ENCODE data around the gene IFT80. TPM values are rescaled to one million over a fixed set of nuclear protein-coding genes. Genes with fewer than 3 reads are reported as not detected.

The IFT80 gene
- total and polyA plus RNA-seq, 10 of the 15 experiments (the other 5 are each of a cell fraction or from before 2014, with no cell fraction given), result 6.5 to 21.5 (median 14.1) TPM

GRCh38 chr3:160393346-160394008, 5.5 kb downstream of the IFT80 start:
- Histone ChIP-seq H3K36me3 (ENCODE audit: control insufficient read depth in 2 of 2, insufficient read depth in 2 of 2, low read length in 1 of 2) (no peaks in the 10 kb centered on the region), H3K4me2 (ENCODE audit: control insufficient read depth, insufficient read depth) (no peak overlapping the region), H3K9ac (ENCODE audit: control insufficient read depth, insufficient read depth, low read length) (no peak overlapping the region), H3K27ac (ENCODE audit: control insufficient read depth, insufficient read depth) (no peak overlapping the region), H3K9me3 (replicated peaks; ENCODE audit: control insufficient read depth, insufficient read depth, low read length) (no peaks in the 10 kb centered on the region), H3K4me3 (no peak overlapping the region), H3K79me2 (ENCODE audit: control insufficient read depth, insufficient read depth, low read length) (peaks cover 19% of the 10 kb centered on the region), H4K20me1 (ENCODE audit: control insufficient read depth, insufficient read depth) (no peaks in the 10 kb centered on the region), H2AFZ (ENCODE audit: control insufficient read depth, low read depth, low read length) (no peak overlapping the region), H3K4me1 (ENCODE audit: control insufficient read depth, insufficient read depth, low read length) (peaks cover 3% of the 10 kb centered on the region; the same call in 1 of the 2 replicates), H3K27me3 (replicated peaks in 1 of 2; ENCODE audit: control insufficient read depth in 2 of 2, insufficient read depth in 2 of 2, low read length in 1 of 2) (no peaks in the 10 kb centered on the region)
- WGBS (ENCODE audit: insufficient coverage, insufficient replicate concordance, low lambda C conversion rate, missing lambda C conversion rate), result 94% methylated on average over 2 of the region's 2 CpGs
- DNase-seq (ENCODE audit: low read depth, low spot score) (no peak), ATAC-seq (peak; percentile 52), FAIRE-seq (no peak)
- ChIA-PET POLR2A (interaction anchor here (1.2 to 2.8 kb wide), 2 partner anchors 16 to 56 kb away, joined by 3 to 8 read pairs; partner anchors contain the start of gene TRIM59), CTCF (interaction anchor here (1.0 to 1.7 kb wide), 4 partner anchors 14 to 360 kb away, joined by 3 to 9 read pairs (median 4); no protein-coding TSS in a partner anchor), SMC1A (ENCODE audit: uncharacterized antibody, unreplicated experiment) (interaction anchor here (1.2 to 1.6 kb wide), 3 partner anchors 16 to 51 kb away, joined by 3 to 4 read pairs (median 4); no protein-coding TSS in a partner anchor), RAD21 (ENCODE audit: unreplicated experiment) (interaction anchor here (0.6 kb wide), 1 partner anchor 19 kb away, joined by 3 read pairs; no protein-coding TSS in a partner anchor)
- BruUV-seq (replicated peaks), result no TSS peak
- intact Hi-C loops (cut with micrococcal nuclease; ENCODE audit: unreplicated experiment), result no loop called here
- in situ Hi-C loops (cut with MboI), result no loop called here
- no peak for TF ChIP-seq DPF2 (IDR thresholded peaks at IDR 0.05)
- TF ChIP-seq KLF5 (IDR thresholded peaks at IDR 0.05; ENCODE audit: partially characterized antibody), result no peak
- TF ChIP-seq CUX1 (IDR thresholded peaks at IDR 0.05; ENCODE audit: insufficient replicate concordance, low read depth, low read length), result no peak
- TF ChIP-seq ZNF274 (IDR thresholded peaks at IDR 0.05; ENCODE audit: insufficient read depth, insufficient read length), result no peak
- TF ChIP-seq ZNF384 (IDR thresholded peaks at IDR 0.05; ENCODE audit: borderline replicate concordance, low read depth, low read length), result no peak
- no peak for TF ChIP-seq IKZF2 (IDR thresholded peaks at IDR 0.05)
- TF ChIP-seq LARP7 (IDR thresholded peaks at IDR 0.05), result no peak
- no peak for TF ChIP-seq CEBPZ (IDR thresholded peaks at IDR 0.05; ENCODE audit: low read depth, low read length)
- TF ChIP-seq EP300 (IDR thresholded peaks at IDR 0.05; ENCODE audit: borderline replicate concordance in 1 of 2, control insufficient read depth in 1 of 2, low read depth in 2 of 2, low read length in 2 of 2), result no peak
- TF ChIP-seq RBBP5 (conservative IDR thresholded peaks at IDR 0.05), result no peak
- no peak for TF ChIP-seq ASH2L (IDR thresholded peaks at IDR 0.05; ENCODE audit: borderline replicate concordance, low read depth)
- TF ChIP-seq BHLHE40 (IDR thresholded peaks at IDR 0.05; ENCODE audit: borderline replicate concordance in 1 of 2, low read depth in 2 of 2, low read length in 1 of 2), result no peak
- TF ChIP-seq RELB (IDR thresholded peaks at IDR 0.05; ENCODE audit: low read depth), result no peak

Data from GM12878 (cell line).